Medulla oblongata (tissue), 1 donor: ENCODE results near the gene MRPL57.
"Not testable (repeated sequence)": the region's sequence is repeated elsewhere in the genome, so short reads cannot be mapped to it uniquely, and the experiment has no call there.

Experiments
- DNase-seq: peaks from one replicate; pipeline ENCODE4 v3.0.0-alpha.2; 2015; ENCODE audit errors: extremely low spot score

Gene MRPL57

GRCh38 chr13:21197606-21198225, 21.3 kb downstream of the MRPL57 start:
- not testable (repeated sequence) for DNase-seq

- not testable (repeated sequence) for DNase-seq
Measured at GRCh38 chr13:21198391-21198790, 21.9 kb downstream of the MRPL57 start.

- DNase-seq = not testable (repeated sequence)
Measured at GRCh38 chr13:21201456-21202190, 25.2 kb downstream of the MRPL57 start.

- no peak for DNase-seq
Measured at GRCh38 chr13:21202767-21203531, 26.5 kb downstream of the MRPL57 start.

- DNase-seq = no peak
Measured at GRCh38 chr13:21208652-21209154, 32.2 kb downstream of the MRPL57 start.

GRCh38 chr13:21212138-21212775, 35.8 kb downstream of the MRPL57 start:
- no peak for DNase-seq

- DNase-seq = not testable (repeated sequence)
Measured at GRCh38 chr13:21215419-21215818, 39.0 kb downstream of the MRPL57 start.

GRCh38 chr13:21216332-21216731, 39.9 kb downstream of the MRPL57 start:
- DNase-seq = no peak

GRCh38 chr13:21218351-21219035, 42.0 kb downstream of the MRPL57 start:
- no peak for DNase-seq

GRCh38 chr13:21219036-21219381, 42.6 kb downstream of the MRPL57 start:
- DNase-seq = no peak

DNA sequence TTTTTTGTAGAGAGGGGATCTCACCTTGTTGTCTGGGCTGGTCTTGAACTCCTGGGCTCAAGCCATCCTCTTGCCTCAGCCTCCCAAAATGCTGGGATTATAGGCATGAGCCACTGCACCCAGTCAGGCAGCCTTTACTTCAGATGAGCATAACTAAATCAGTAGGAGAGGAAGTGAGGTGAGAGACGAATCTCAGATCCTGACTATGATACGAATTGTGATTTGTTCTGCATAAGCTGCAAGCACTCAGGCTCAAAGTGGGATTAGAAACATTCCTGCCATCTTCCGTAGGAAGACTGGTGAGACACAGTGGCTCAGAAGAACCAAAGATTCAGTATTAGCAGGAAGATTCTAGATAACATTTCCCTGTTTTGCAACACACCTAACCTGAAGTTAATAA, 43.3 kb downstream of the MRPL57 start:
- DNase-seq = not testable (repeated sequence)

- no peak for DNase-seq
Measured at GRCh38 chr13:21221268-21221667, 44.8 kb downstream of the MRPL57 start.

GRCh38 chr13:21225082-21225481, 48.6 kb downstream of the MRPL57 start:
- no peak for DNase-seq

GRCh38 chr13:21225841-21226581, 49.6 kb downstream of the MRPL57 start:
- no peak for DNase-seq

DNA sequence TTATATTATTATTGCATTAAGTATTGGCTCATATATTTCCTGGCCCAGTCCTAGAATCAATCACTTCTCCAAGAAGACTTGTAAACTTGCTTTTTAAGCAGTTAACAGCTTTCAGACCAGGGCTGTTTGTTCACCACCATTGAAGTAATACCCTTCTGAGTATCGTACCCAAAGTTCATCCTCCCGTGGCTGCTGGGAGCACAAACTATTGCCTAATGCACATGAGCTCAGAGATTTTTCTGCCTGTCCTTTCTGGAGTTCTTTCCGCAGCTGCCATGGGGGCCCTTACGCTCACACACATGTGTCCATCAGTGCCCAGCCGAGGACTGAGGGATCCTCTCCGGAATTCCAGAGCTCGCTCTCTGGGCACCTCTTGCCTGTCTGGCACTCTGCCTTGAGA, 51.5 kb downstream of the MRPL57 start:
- no peak for DNase-seq
